Measurements from ENCODE around the gene DCXR. TPM values are rescaled to one million over a fixed set of nuclear protein-coding genes. Genes with fewer than 3 reads are reported as not detected.
A peak's percentile ranks its signal among the peaks of the same experiment; 100 is the strongest.

DCXR gene
- total RNA-seq, 1 experiment from 2014 or later = 140 TPM

DNA sequence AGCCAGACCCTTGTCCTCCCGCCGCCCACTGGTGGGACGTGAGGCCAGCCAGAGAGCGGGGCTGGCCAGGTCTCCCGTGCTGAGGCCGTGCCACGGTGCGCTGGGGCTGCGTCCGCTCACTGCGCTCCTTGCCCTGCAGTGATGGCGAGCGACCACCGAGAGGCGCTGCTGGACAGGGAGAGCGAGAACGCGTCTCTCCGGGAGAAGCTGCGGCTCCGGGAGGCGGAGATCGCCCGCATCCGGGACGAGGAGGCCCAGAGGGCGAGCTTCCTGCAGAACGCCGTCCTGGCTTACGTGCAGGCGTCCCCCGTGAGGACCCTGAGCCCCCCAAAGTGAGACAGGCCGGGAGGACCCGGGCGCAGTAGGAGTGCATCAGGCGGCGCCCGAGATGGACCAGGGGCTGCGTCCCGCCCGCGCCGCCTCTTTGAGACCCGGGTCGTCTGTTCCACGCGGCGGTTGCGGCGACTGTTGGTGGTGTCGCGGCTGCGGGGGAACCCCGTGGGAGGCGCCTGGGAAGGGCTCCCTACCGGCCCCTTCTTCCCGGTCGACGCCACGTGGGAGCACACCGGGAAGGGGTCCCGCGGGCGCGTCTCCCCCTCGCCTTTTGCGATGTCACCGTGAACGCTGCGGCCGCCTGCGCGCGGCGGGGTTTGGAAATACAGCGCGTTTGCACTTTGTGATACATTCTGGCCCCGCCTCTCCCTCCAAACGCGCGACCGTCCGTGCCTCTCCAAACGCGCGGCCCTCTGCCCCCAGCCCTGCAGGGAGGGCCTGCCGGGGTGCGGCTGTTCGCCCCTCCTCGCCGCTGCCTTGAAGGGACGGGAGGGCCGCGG, 6.8 kb downstream of the DCXR start:
- ChIA-PET POLR2A (ENCODE audit: low non-redundant PET) (interaction anchor here (0.5 to 0.7 kb wide), 2 partner anchors 127 to 331 kb away, joined by 4 to 7 read pairs; no protein-coding TSS in a partner anchor), CTCF (interaction anchor here (0.5 to 1.6 kb wide), 7 partner anchors 9 to 175 kb away, joined by 3 to 19 read pairs (median 7); no protein-coding TSS in a partner anchor)
- H3K4me1 ChIP-seq (ENCODE audit: insufficient read depth, low read length, poor library complexity, severe bottlenecking) = no peaks in the 10 kb centered on the region
- BruUV-seq (replicated peaks) = no TSS peak
- DNase-seq (ENCODE audit: low spot score) = peak; percentile 91
- intact Hi-C loops (cut with micrococcal nuclease; ENCODE audit: unreplicated experiment) = loop anchor here (5.0 kb wide), 1 partner anchor 122 kb away; no protein-coding TSS in a partner anchor
- H3K4me3 ChIP-seq (ENCODE audit: low read depth, low read length, poor library complexity, severe bottlenecking) = peak overlapping the region; percentile 67
- H3K27ac ChIP-seq (ENCODE audit: low read depth, low read length, poor library complexity, severe bottlenecking) = peak overlapping the region; percentile 62
- no peaks in the 10 kb centered on the region for H3K27me3 ChIP-seq (replicated peaks; ENCODE audit: insufficient read depth, low read depth, low read length, poor library complexity)
- no peaks in the 10 kb centered on the region for H3K9me3 ChIP-seq (ENCODE audit: low read depth, low read length, poor library complexity, severe bottlenecking)
- TF ChIP-seq, protein P1, sequence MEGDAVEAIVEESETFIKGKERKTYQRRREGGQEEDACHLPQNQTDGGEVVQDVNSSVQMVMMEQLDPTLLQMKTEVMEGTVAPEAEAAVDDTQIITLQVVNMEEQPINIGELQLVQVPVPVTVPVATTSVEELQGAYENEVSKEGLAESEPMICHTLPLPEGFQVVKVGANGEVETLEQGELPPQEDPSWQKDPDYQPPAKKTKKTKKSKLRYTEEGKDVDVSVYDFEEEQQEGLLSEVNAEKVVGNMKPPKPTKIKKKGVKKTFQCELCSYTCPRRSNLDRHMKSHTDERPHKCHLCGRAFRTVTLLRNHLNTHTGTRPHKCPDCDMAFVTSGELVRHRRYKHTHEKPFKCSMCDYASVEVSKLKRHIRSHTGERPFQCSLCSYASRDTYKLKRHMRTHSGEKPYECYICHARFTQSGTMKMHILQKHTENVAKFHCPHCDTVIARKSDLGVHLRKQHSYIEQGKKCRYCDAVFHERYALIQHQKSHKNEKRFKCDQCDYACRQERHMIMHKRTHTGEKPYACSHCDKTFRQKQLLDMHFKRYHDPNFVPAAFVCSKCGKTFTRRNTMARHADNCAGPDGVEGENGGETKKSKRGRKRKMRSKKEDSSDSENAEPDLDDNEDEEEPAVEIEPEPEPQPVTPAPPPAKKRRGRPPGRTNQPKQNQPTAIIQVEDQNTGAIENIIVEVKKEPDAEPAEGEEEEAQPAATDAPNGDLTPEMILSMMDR (conservative IDR thresholded peaks at IDR 0.05; ENCODE audit: low read depth, low read length) = peak; percentile 82
- TF ChIP-seq EZH2 (IDR thresholded peaks at IDR 0.05; ENCODE audit: borderline replicate concordance, low read depth, low read length, poor library complexity, severe bottlenecking) = no peak
- H3K36me3 ChIP-seq (ENCODE audit: insufficient read depth, low read length, poor library complexity, severe bottlenecking) = peaks cover 5% of the 10 kb centered on the region

DNA sequence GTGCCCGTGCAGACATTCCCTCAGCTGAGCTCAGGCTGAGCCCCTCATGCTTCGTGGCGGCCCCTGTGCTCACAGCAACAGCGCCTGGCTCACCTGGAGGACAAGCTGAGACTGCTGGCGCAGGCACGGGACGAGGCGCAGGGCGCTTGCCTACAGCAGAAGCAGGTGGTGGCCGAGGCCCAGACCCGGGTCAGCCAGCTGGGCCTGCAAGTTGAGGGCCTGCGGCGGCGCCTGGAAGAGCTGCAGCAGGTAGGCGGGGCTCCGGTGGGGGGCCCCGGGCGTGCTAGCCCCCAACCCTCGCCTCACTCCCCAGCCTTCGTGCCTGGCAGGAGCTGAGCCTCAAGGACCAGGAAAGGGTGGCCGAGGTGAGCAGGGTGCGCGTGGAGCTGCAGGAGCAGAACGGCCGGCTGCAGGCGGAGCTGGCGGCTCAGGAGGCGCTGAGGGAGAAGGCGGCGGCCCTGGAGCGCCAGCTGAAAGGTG, 7.5 kb downstream of the DCXR start:
- H3K36me3 ChIP-seq (ENCODE audit: insufficient read depth, low read length, poor library complexity, severe bottlenecking) = peaks cover 5% of the 10 kb centered on the region
- no peaks in the 10 kb centered on the region for H3K4me1 ChIP-seq (ENCODE audit: insufficient read depth, low read length, poor library complexity, severe bottlenecking)
- H3K27me3 ChIP-seq (replicated peaks; ENCODE audit: insufficient read depth, low read depth, low read length, poor library complexity) = no peaks in the 10 kb centered on the region
- no peaks in the 10 kb centered on the region for H3K9me3 ChIP-seq (ENCODE audit: low read depth, low read length, poor library complexity, severe bottlenecking)
- CTCF ChIA-PET = interaction anchor here (0.5 to 1.6 kb wide), 6 partner anchors 8 to 176 kb away, joined by 3 to 19 read pairs (median 5); no protein-coding TSS in a partner anchor
- POLR2A ChIA-PET (ENCODE audit: low non-redundant PET) = interaction anchor here (0.5 kb wide), 1 partner anchor 330 kb away, joined by 7 read pairs; no protein-coding TSS in a partner anchor
- H3K27ac ChIP-seq (ENCODE audit: low read depth, low read length, poor library complexity, severe bottlenecking) = no peak overlapping the region
- H3K4me3 ChIP-seq (ENCODE audit: low read depth, low read length, poor library complexity, severe bottlenecking) = no peak overlapping the region
- TF ChIP-seq EZH2 (IDR thresholded peaks at IDR 0.05; ENCODE audit: borderline replicate concordance, low read depth, low read length, poor library complexity, severe bottlenecking) = no peak
- TF ChIP-seq, protein P1 (conservative IDR thresholded peaks at IDR 0.05; ENCODE audit: low read depth, low read length) = no peak
- BruUV-seq (replicated peaks) = no TSS peak
- intact Hi-C loops (cut with micrococcal nuclease; ENCODE audit: unreplicated experiment) = loop anchor here (5.0 kb wide), 1 partner anchor 122 kb away; no protein-coding TSS in a partner anchor
- DNase-seq (ENCODE audit: low spot score) = no peak

DNA sequence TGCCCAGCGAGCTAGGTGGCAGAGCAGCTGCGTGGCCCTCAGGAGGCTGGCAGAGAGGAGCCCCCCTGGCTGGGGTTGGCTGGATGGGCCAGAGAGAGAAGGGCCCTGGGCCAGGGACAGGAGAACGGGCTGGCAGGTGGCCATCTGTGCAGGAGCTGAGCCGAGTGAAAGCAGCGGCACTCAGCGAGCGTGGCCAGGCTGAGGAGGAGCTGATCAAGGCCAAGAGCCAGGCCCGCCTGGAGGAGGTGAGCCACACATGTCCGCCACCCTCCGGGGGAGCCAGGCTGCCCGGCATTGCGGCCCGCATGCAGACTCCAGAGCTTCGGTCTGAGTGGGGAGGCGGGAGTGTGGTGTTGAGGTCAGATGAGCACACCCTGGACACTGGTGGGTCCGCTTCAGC, 8.1 kb downstream of the DCXR start:
- Histone ChIP-seq H3K4me1 (ENCODE audit: insufficient read depth, low read length, poor library complexity, severe bottlenecking) (peaks cover 3% of the 10 kb centered on the region), H3K27me3 (replicated peaks; ENCODE audit: insufficient read depth, low read depth, low read length, poor library complexity) (no peaks in the 10 kb centered on the region), H3K9me3 (ENCODE audit: low read depth, low read length, poor library complexity, severe bottlenecking) (no peaks in the 10 kb centered on the region), H3K36me3 (ENCODE audit: insufficient read depth, low read length, poor library complexity, severe bottlenecking) (peaks cover 5% of the 10 kb centered on the region), H3K4me3 (ENCODE audit: low read depth, low read length, poor library complexity, severe bottlenecking) (no peak overlapping the region), H3K27ac (ENCODE audit: low read depth, low read length, poor library complexity, severe bottlenecking) (no peak overlapping the region)
- POLR2A ChIA-PET (ENCODE audit: low non-redundant PET) = no interaction called here
- CTCF ChIA-PET = interaction anchor here (1.5 kb wide), 1 partner anchor 177 kb away, joined by 3 read pairs; no protein-coding TSS in a partner anchor
- intact Hi-C loops (cut with micrococcal nuclease; ENCODE audit: unreplicated experiment) = no loop called here
- no TSS peak for BruUV-seq (replicated peaks)
- TF ChIP-seq, protein P1 (conservative IDR thresholded peaks at IDR 0.05; ENCODE audit: low read depth, low read length) = no peak
- no peak for TF ChIP-seq EZH2 (IDR thresholded peaks at IDR 0.05; ENCODE audit: borderline replicate concordance, low read depth, low read length, poor library complexity, severe bottlenecking)
- no peak for DNase-seq (ENCODE audit: low spot score)

All from A673 (cell line).